Uterus (tissue), 2 donors: ENCODE measurements around the gene TGIF2.

Source experiments
- POLR2A ChIP-seq, 2 donors: fragments of 450-650 bp; IDR thresholded peaks; one replicate each; pipeline ENCODE4 v1.6.1; 2016; ENCODE audit warnings: antibody characterized with exemption in 2 of 2, mild to moderate bottlenecking in 1 of 2, moderate library complexity in 1 of 2
- TF ChIP-seq, protein P1 (sequence below), 4 experiments: fragments of 200-600 bp in 2 of 4; fragments of 450-650 bp in 2 of 4; sonication (generic) in 2 of 4; IDR thresholded peaks; one replicate each; pipeline ENCODE4 v1.5.1; 2016 to 2019; ENCODE audit warnings: antibody characterized with exemption in 4 of 4, mild to moderate bottlenecking in 2 of 4, moderate library complexity in 1 of 4

DNA sequence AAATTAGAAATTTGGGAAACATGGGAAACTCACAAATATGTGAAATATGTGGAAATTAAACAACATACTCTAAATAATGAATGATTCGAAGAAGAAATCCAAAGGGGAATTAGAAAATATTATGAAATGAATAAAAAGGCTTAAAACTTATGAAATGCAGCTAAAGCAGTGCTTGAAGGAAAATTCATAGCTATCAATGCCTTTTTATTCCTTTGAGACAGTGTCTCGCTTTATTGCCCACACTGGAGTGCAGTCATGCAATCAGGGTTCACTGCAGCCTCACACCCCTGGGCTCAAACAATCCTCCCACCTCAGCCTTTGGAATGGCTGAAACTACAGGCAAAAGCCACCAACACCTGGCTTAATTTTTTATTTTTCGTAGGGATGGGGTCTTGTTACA lies 7.9 kb upstream of the TGIF2 start:
- TF ChIP-seq, protein P1, sequence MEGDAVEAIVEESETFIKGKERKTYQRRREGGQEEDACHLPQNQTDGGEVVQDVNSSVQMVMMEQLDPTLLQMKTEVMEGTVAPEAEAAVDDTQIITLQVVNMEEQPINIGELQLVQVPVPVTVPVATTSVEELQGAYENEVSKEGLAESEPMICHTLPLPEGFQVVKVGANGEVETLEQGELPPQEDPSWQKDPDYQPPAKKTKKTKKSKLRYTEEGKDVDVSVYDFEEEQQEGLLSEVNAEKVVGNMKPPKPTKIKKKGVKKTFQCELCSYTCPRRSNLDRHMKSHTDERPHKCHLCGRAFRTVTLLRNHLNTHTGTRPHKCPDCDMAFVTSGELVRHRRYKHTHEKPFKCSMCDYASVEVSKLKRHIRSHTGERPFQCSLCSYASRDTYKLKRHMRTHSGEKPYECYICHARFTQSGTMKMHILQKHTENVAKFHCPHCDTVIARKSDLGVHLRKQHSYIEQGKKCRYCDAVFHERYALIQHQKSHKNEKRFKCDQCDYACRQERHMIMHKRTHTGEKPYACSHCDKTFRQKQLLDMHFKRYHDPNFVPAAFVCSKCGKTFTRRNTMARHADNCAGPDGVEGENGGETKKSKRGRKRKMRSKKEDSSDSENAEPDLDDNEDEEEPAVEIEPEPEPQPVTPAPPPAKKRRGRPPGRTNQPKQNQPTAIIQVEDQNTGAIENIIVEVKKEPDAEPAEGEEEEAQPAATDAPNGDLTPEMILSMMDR (IDR thresholded peaks at IDR 0.05), result no peak
- TF ChIP-seq POLR2A (IDR thresholded peaks at IDR 0.05), result no peak
